SK-N-SH treated with all-trans-retinoic acid at 6 μM for 48 hours (cell line): ENCODE results near the gene MLANA.

Experiments used
- ATAC-seq: fragments of 200-7000 bp; cut with Tn5 transposase; 3 replicates; pipeline ENCODE4 v1.9.1; 2020; ENCODE audit warnings: mild to moderate bottlenecking, moderate library complexity
- ARNTL ChIP-seq: fragments of 450-650 bp; formaldehyde crosslinking; IDR thresholded peaks from 2 replicates; pipeline ENCODE4 v1.5.0; 2020; ENCODE audit warnings: low read depth, mild to moderate bottlenecking, moderate library complexity, borderline replicate concordance
- BACH2 ChIP-seq: fragments of 250-450 bp; sonication (Bioruptor Pico); IDR thresholded peaks from 2 replicates; pipeline ENCODE4 v1.9.0; 2021; ENCODE audit warnings: mild to moderate bottlenecking, borderline replicate concordance
- CSDC2 ChIP-seq: fragments of 250-450 bp; sonication (Bioruptor Pico); IDR thresholded peaks from 2 replicates; pipeline ENCODE4 v1.5.0; 2020; ENCODE audit warnings: mild to moderate bottlenecking, moderate library complexity
- CSRNP3 ChIP-seq: fragments of 250-450 bp; sonication (Bioruptor Pico); IDR thresholded peaks from 2 replicates; pipeline ENCODE4 v1.5.1; 2021; ENCODE audit warnings: mild to moderate bottlenecking, moderate library complexity
- ESRRG ChIP-seq: fragments of 250-450 bp; sonication (Bioruptor Pico); IDR thresholded peaks from 2 replicates; pipeline ENCODE4 v1.6.1; 2021; ENCODE audit warnings: mild to moderate bottlenecking
- GLIS3 ChIP-seq: fragments of 250-450 bp; sonication (Bioruptor Pico); IDR thresholded peaks from 2 replicates; pipeline ENCODE4 v1.5.0; 2020; ENCODE audit warnings: mild to moderate bottlenecking, moderate library complexity
- OSR1 ChIP-seq: fragments of 250-450 bp; sonication (Bioruptor Pico); IDR thresholded peaks from 2 replicates; pipeline ENCODE4 v1.8.0; 2022; ENCODE audit warnings: moderate library complexity, mild to moderate bottlenecking, inconsistent platforms
- PATZ1 ChIP-seq: fragments of 250-450 bp; sonication (Bioruptor Pico); IDR thresholded peaks from 2 replicates; pipeline ENCODE4 v1.8.0; 2020; ENCODE audit warnings: mild to moderate bottlenecking, moderate library complexity, borderline replicate concordance
- POU6F1 ChIP-seq: fragments of 250-450 bp; sonication (Bioruptor Pico); IDR thresholded peaks from 2 replicates; pipeline ENCODE4 v1.8.0; 2021; ENCODE audit warnings: low read depth, mild to moderate bottlenecking, moderate library complexity, borderline replicate concordance
- PPARA ChIP-seq: fragments of 250-450 bp; sonication (Bioruptor Pico); IDR thresholded peaks from 2 replicates; pipeline ENCODE4 v1.5.0; 2020; ENCODE audit warnings: mild to moderate bottlenecking, borderline replicate concordance
- RARB ChIP-seq: fragments of 250-450 bp; sonication (Bioruptor Pico); IDR thresholded peaks from 2 replicates; pipeline ENCODE4 v1.8.0; 2021; ENCODE audit warnings: mild to moderate bottlenecking, moderate library complexity
- SNAI2 ChIP-seq: fragments of 250-450 bp; sonication (Bioruptor Pico); IDR thresholded peaks from 2 replicates; pipeline ENCODE4 v1.5.0; 2020; ENCODE audit warnings: mild to moderate bottlenecking, moderate library complexity
- TCF4 ChIP-seq: fragments of 250-450 bp; sonication (Bioruptor Pico); IDR thresholded peaks from 2 replicates; pipeline ENCODE4 v1.8.0; 2021; ENCODE audit warnings: mild to moderate bottlenecking, moderate library complexity, borderline replicate concordance
- TOX ChIP-seq: fragments of 250-450 bp; sonication (Bioruptor Pico); IDR thresholded peaks from 2 replicates; pipeline ENCODE4 v1.8.0; 2021; ENCODE audit warnings: mild to moderate bottlenecking, moderate library complexity, borderline replicate concordance
- TSHZ2 ChIP-seq: fragments of 250-450 bp; sonication (Bioruptor Pico); IDR thresholded peaks from 2 replicates; pipeline ENCODE4 v1.5.0; 2020; ENCODE audit warnings: mild to moderate bottlenecking, moderate library complexity
- ZC3H10 ChIP-seq: fragments of 250-450 bp; sonication (Bioruptor Pico); IDR thresholded peaks from 2 replicates; pipeline ENCODE4 v1.5.1; 2021; ENCODE audit warnings: mild to moderate bottlenecking, moderate library complexity
- ZFP3 ChIP-seq: fragments of 250-450 bp; sonication (Bioruptor Pico); IDR thresholded peaks from 2 replicates; pipeline ENCODE4 v1.5.0; 2020; ENCODE audit warnings: mild to moderate bottlenecking, moderate library complexity
- ZNF565 ChIP-seq: fragments of 450-650 bp; formaldehyde crosslinking; conservative IDR thresholded peaks from 2 replicates; pipeline ENCODE4 v1.5.0; 2020; ENCODE audit warnings: low read depth, mild to moderate bottlenecking, moderate library complexity
- ZNF70 ChIP-seq: fragments of 450-650 bp; formaldehyde crosslinking; IDR thresholded peaks from 2 replicates; pipeline ENCODE4 v1.5.0; 2020; ENCODE audit warnings: mild to moderate bottlenecking, moderate library complexity
- ZNF8 ChIP-seq: fragments of 450-650 bp; formaldehyde crosslinking; IDR thresholded peaks from 2 replicates; pipeline ENCODE4 v1.5.0; 2020; ENCODE audit warnings: mild to moderate bottlenecking, moderate library complexity
- TF ChIP-seq, protein P1 (sequence below): fragments of 250-450 bp; sonication (Bioruptor Pico); IDR thresholded peaks from 2 replicates; pipeline ENCODE4 v1.5.1; 2020; ENCODE audit warnings: low read depth, mild to moderate bottlenecking, moderate library complexity

Gene MLANA

DNA sequence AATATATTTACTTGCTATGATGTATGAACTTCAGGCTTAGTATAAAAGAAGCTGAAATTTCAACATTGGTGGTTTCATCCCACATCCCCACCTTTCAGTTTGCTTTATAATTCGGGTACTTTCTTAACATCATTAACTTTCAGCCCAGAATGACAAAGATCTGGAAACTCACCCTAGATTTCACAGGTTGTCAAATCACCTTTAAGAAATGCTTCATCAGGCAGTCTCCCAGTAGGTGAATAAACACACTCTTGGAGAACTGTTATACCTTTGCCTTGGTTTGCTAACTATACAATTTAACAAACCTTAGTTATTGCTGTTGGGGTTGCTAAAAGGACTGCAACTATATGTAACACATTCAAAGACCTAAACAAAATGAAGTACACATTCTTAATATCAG, 54.4 kb downstream of the MLANA start:
- no peak for ATAC-seq
- TF ChIP-seq GLIS3, result no peak
- no peak for TF ChIP-seq TOX (CRISPR knock-in tag)
- TF ChIP-seq RARB, result no peak
- TF ChIP-seq TSHZ2 (CRISPR knock-in tag), result no peak
- no peak for TF ChIP-seq OSR1 (CRISPR knock-in tag)
- TF ChIP-seq ZFP3 (CRISPR knock-in tag), result no peak
- no peak for TF ChIP-seq ZNF565
- TF ChIP-seq SNAI2, result no peak

- ATAC-seq, result peak; percentile 39; the same call in 1 of the 3 replicates
- TF ChIP-seq TCF4 (no peak), PPARA (CRISPR knock-in tag) (no peak), GLIS3 (no peak), TOX (CRISPR knock-in tag) (no peak), TSHZ2 (CRISPR knock-in tag) (no peak), RARB (no peak), PATZ1 (CRISPR knock-in tag) (no peak), POU6F1 (CRISPR knock-in tag) (no peak), SNAI2 (no peak), BACH2 (no peak), CSRNP3 (CRISPR knock-in tag) (no peak), ZC3H10 (no peak), CSDC2 (CRISPR knock-in tag) (no peak), ESRRG (CRISPR knock-in tag) (no peak), ZNF565 (no peak)
Measured at GRCh38 chr9:5947912-5948311, 57.2 kb downstream of the MLANA start.

DNA sequence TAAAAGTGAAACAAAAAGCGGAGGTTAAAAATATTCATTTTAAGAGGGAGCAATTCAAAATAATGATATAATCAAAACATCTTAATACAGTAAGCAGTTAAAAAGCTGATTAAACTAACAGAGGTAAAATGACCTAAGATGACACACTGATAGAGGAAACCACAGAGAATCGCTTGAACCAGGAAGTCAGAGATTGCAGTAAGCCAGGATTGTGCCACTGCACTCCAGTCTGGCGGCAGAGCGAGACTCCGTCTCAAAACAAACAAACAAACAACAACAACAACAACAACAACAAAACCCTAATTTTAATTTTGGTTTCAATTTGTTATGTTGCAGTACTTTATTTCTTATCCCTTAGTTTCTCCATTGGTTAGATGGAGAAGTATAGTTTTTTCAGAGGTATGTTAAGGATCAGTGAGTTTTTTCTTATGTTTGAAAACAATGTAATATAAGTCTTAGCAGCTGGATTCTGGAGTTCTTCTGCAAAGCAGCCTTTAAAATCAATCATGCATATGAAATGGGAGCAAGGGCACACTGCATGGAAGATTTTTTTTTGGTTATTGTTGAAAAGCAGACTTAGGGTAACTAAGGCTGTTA, 58.5 kb downstream of the MLANA start:
- peak; percentile 79 for ATAC-seq
- no peak for TF ChIP-seq BACH2
- no peak for TF ChIP-seq TOX (CRISPR knock-in tag)
- TF ChIP-seq ZC3H10, result no peak
- TF ChIP-seq ZNF70, result no peak
- no peak for TF ChIP-seq RARB

GRCh38 chr9:5950261-5950660, 59.6 kb downstream of the MLANA start:
- ATAC-seq, result no peak
- TF ChIP-seq, protein P1, sequence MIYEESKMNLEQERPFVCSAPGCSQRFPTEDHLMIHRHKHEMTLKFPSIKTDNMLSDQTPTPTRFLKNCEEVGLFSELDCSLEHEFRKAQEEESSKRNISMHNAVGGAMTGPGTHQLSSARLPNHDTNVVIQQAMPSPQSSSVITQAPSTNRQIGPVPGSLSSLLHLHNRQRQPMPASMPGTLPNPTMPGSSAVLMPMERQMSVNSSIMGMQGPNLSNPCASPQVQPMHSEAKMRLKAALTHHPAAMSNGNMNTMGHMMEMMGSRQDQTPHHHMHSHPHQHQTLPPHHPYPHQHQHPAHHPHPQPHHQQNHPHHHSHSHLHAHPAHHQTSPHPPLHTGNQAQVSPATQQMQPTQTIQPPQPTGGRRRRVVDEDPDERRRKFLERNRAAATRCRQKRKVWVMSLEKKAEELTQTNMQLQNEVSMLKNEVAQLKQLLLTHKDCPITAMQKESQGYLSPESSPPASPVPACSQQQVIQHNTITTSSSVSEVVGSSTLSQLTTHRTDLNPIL (CRISPR knock-in tag), result no peak
- no peak for TF ChIP-seq ARNTL
- no peak for TF ChIP-seq TOX (CRISPR knock-in tag)
- no peak for TF ChIP-seq ZFP3 (CRISPR knock-in tag)
- TF ChIP-seq GLIS3, result no peak
- TF ChIP-seq POU6F1 (CRISPR knock-in tag), result no peak
- no peak for TF ChIP-seq ZNF8 (CRISPR knock-in tag)
- TF ChIP-seq ZNF565, result no peak
